Bronchial epithelial cell (primary cell): ENCODE results near the gene PLXNA1. TPM values are rescaled to one million over a fixed set of nuclear protein-coding genes. Genes with fewer than 3 reads are reported as not detected.

Experiments used
- DNase-seq: peaks from one replicate; pipeline ENCODE4 v3.0.0-alpha.2; 2010; ENCODE audit warnings: low read depth
- FAIRE-seq: peaks from 2 replicates; lab custom pipeline; 2011; peaks lifted over from hg19 to GRCh38; lab: Jason Lieb, UNC
- H3K27me3 ChIP-seq: 2 replicates; pipeline ENCODE4 v1.5.1; 2011; ENCODE audit warnings: low read length; ENCODE audit not compliant: control insufficient read depth, insufficient read depth
- H3K36me3 ChIP-seq: 2 replicates; pipeline ENCODE4 v1.5.1; 2011; ENCODE audit warnings: low read length; ENCODE audit not compliant: control insufficient read depth, insufficient read depth
- H3K4me3 ChIP-seq: 2 replicates; pipeline ENCODE4 v1.5.1; 2011; ENCODE audit warnings: mild to moderate bottlenecking, low read depth, low read length, control low read depth
- CTCF ChIP-seq: IDR thresholded peaks from 2 replicates; pipeline ENCODE4 v1.5.1; 2011; ENCODE audit warnings: mild to moderate bottlenecking, moderate library complexity, low read length, control low read depth, inconsistent platforms; ENCODE audit not compliant: insufficient read depth, severe bottlenecking
- total RNA-seq: library from RNA; depleted of rRNA; stranded (reverse); fragments of >200 nt; gene quantifications from 2 replicates; pipeline ENCODE4 v1.2.1, GENCODE V29; 2014

PLXNA1 gene
- total RNA-seq, 1 donor from 2014 or later = 53.4 TPM

GRCh38 chr3:126991366-126992200 is 8.7 kb downstream of the PLXNA1 start:
- DNase-seq = no peak
- no peak for FAIRE-seq

GRCh38 chr3:126992216-126992615 is 9.3 kb downstream of the PLXNA1 start:
- no peak overlapping the region for H3K4me3 ChIP-seq
- FAIRE-seq = no peak
- H3K36me3 ChIP-seq = peaks cover 35% of the 10 kb centered on the region
- TF ChIP-seq CTCF = no peak
- DNase-seq = no peak
- no peaks in the 10 kb centered on the region for H3K27me3 ChIP-seq

More at GRCh38 chr3:126991366-126992200, 8.7 kb downstream of the PLXNA1 start:
- Histone ChIP-seq H3K36me3 (peaks cover 36% of the 10 kb centered on the region), H3K4me3 (no peak overlapping the region), H3K27me3 (no peaks in the 10 kb centered on the region)
- TF ChIP-seq CTCF = no peak

- Histone ChIP-seq H3K27me3 (no peaks in the 10 kb centered on the region), H3K36me3 (peaks cover 37% of the 10 kb centered on the region), H3K4me3 (no peak overlapping the region)
- no peak for TF ChIP-seq CTCF
- DNase-seq = no peak
- no peak for FAIRE-seq
These were observed 9.9 kb downstream of the PLXNA1 start for GRCh38 chr3:126992776-126993175.

- no peak for TF ChIP-seq CTCF
- FAIRE-seq = no peak
- Histone ChIP-seq H3K4me3 (no peak overlapping the region), H3K36me3 (peaks cover 38% of the 10 kb centered on the region), H3K27me3 (no peaks in the 10 kb centered on the region)
- no peak for DNase-seq
These were observed 10.5 kb downstream of the PLXNA1 start for GRCh38 chr3:126993436-126993835.

GRCh38 chr3:126994661-126995245 is 11.8 kb downstream of the PLXNA1 start:
- FAIRE-seq = no peak
- no peak for TF ChIP-seq CTCF
- H3K27me3 ChIP-seq = no peaks in the 10 kb centered on the region
- H3K4me3 ChIP-seq = no peak overlapping the region
- H3K36me3 ChIP-seq = peaks cover 27% of the 10 kb centered on the region
- DNase-seq = no peak
